Adrenal gland (tissue), 5 donors: ENCODE results near the gene TMEM94.

Experiments used
- POLR2A ChIP-seq, 2 donors: fragments of 450-650 bp; IDR thresholded peaks; one replicate each; pipeline ENCODE4 v1.6.1; 2017; ENCODE audit warnings: antibody characterized with exemption in 2 of 2, mild to moderate bottlenecking in 2 of 2, moderate library complexity in 1 of 2
- TF ChIP-seq, protein P1 (sequence below), 6 experiments: fragments of 450-650 bp in 4 of 6; fragments of 200-600 bp in 2 of 6; sonication (generic) in 1 of 6; IDR thresholded peaks; 1 replicate in 5 of 6; 2 replicates in 1 of 6; pipeline versions ENCODE4 v1.5.1 to v1.8.0; 2016 to 2021; ENCODE audit warnings: antibody characterized with exemption in 6 of 6, mild to moderate bottlenecking in 2 of 6, moderate library complexity in 1 of 6
- donor health status: DM: no; HTN: no; CAD: no.

DNA sequence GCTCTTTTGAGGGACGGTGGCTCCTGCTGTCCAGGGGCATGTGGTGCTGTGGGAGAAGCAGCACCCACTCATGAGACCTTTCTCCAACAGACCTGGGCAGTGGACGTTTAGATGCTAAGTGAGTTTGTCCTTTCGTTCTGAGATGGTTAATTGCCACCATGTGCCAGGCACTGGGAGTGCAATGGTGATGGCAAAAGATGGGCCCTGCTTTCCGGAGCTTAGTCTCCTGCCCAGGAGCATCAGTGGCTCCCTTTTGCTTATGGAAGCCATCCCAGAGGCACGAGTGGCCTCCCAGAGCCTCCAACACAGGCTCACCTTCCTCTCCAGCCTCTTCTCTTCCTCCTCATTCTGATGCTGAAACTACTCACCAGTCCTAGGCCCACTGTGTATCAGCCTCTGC is 30.5 kb downstream of the TMEM94 start:
- TF ChIP-seq POLR2A (IDR thresholded peaks at IDR 0.05): no peak
- TF ChIP-seq, protein P1, sequence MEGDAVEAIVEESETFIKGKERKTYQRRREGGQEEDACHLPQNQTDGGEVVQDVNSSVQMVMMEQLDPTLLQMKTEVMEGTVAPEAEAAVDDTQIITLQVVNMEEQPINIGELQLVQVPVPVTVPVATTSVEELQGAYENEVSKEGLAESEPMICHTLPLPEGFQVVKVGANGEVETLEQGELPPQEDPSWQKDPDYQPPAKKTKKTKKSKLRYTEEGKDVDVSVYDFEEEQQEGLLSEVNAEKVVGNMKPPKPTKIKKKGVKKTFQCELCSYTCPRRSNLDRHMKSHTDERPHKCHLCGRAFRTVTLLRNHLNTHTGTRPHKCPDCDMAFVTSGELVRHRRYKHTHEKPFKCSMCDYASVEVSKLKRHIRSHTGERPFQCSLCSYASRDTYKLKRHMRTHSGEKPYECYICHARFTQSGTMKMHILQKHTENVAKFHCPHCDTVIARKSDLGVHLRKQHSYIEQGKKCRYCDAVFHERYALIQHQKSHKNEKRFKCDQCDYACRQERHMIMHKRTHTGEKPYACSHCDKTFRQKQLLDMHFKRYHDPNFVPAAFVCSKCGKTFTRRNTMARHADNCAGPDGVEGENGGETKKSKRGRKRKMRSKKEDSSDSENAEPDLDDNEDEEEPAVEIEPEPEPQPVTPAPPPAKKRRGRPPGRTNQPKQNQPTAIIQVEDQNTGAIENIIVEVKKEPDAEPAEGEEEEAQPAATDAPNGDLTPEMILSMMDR (IDR thresholded peaks at IDR 0.05): no peak
